Loucy (cell line): ENCODE measurements around the gene FTCDNL1.

Experiments
- H2AFZ ChIP-seq: fragments of 200-600 bp; sonication (generic); 2 replicates; pipeline ENCODE4 v1.6.0; 2016; ENCODE audit warnings: antibody characterized with exemption, mild to moderate bottlenecking, low read length, moderate library complexity
- H3F3A ChIP-seq: fragments of 200-600 bp; 2 replicates; pipeline ENCODE4 v1.6.0; 2016; ENCODE audit warnings: antibody characterized with exemption, low read depth, mild to moderate bottlenecking
- H3K27me3 ChIP-seq: fragments of 200-600 bp; sonication (generic); 2 replicates; pipeline ENCODE4 v1.6.1; 2014; ENCODE audit warnings: low read length, mild to moderate bottlenecking; ENCODE audit not compliant: insufficient read depth, poor library complexity, severe bottlenecking
- H3K36me3 ChIP-seq: fragments of 200-600 bp; sonication (generic); 2 replicates; pipeline ENCODE4 v1.6.1; 2016; ENCODE audit warnings: low read length; ENCODE audit not compliant: insufficient read depth
- H3K4me1 ChIP-seq: fragments of 200-600 bp; sonication (generic); 2 replicates; pipeline ENCODE4 v1.5.1; 2014; ENCODE audit warnings: low read length, mild to moderate bottlenecking; ENCODE audit not compliant: insufficient read depth, poor library complexity, severe bottlenecking
- H3K4me2 ChIP-seq: fragments of 200-600 bp; sonication (generic); 2 replicates; pipeline ENCODE4 v1.6.0; 2014; ENCODE audit warnings: antibody characterized with exemption, low read length, low read depth, mild to moderate bottlenecking; ENCODE audit not compliant: poor library complexity, severe bottlenecking
- H3K4me3 ChIP-seq: fragments of 200-600 bp; sonication (generic); 2 replicates; pipeline ENCODE4 v1.5.1; 2014; ENCODE audit warnings: low read length, mild to moderate bottlenecking, mixed read lengths; ENCODE audit not compliant: poor library complexity, severe bottlenecking
- H3K79me2 ChIP-seq: fragments of 200-600 bp; sonication (generic); 2 replicates; pipeline ENCODE4 v1.6.1; 2014; ENCODE audit warnings: low read length; ENCODE audit not compliant: insufficient read depth
- H3K9ac ChIP-seq: fragments of 200-600 bp; sonication (generic); 2 replicates; pipeline ENCODE4 v1.6.0; 2014; ENCODE audit warnings: mild to moderate bottlenecking, low read depth, low read length, moderate library complexity; ENCODE audit not compliant: poor library complexity, severe bottlenecking
- H3K9me2 ChIP-seq: fragments of 200-600 bp; sonication (generic); replicated peaks from 2 replicates; pipeline ENCODE4 v1.6.1; 2016; ENCODE audit warnings: low read depth, low read length, mixed read lengths
- H3K9me3 ChIP-seq: fragments of 200-600 bp; sonication (generic); 2 replicates; pipeline ENCODE4 v1.6.1; 2014; ENCODE audit warnings: mild to moderate bottlenecking, antibody characterized with exemption, low read length, low read depth; ENCODE audit not compliant: insufficient read depth
- H4K20me1 ChIP-seq: fragments of 200-600 bp; sonication (generic); 2 replicates; pipeline ENCODE4 v1.6.0; 2014; ENCODE audit warnings: antibody characterized with exemption, low read length, mild to moderate bottlenecking; ENCODE audit not compliant: insufficient read depth, poor library complexity, severe bottlenecking
- CTCF ChIP-seq: fragments of 200-600 bp; sonication (generic); conservative IDR thresholded peaks from 2 replicates; pipeline ENCODE4 v1.5.1; 2014; ENCODE audit warnings: mild to moderate bottlenecking, antibody characterized with exemption, low read length
- EZH2phosphoT487 ChIP-seq: fragments of 200-600 bp; IDR thresholded peaks from 2 replicates; pipeline ENCODE4 v1.6.1; 2018; ENCODE audit warnings: antibody characterized with exemption, mild to moderate bottlenecking, moderate library complexity, borderline replicate concordance

Gene FTCDNL1

GRCh38 chr2:199798831-199799580 is 52.0 kb downstream of the FTCDNL1 start:
- no peaks in the 10 kb centered on the region for H3K4me1 ChIP-seq
- no peaks in the 10 kb centered on the region for H4K20me1 ChIP-seq
- no peak overlapping the region for H3K4me3 ChIP-seq
- H3K9ac ChIP-seq: no peak overlapping the region
- H2AFZ ChIP-seq: no peak overlapping the region
- H3K9me2 ChIP-seq: no peaks in the 10 kb centered on the region
- H3F3A ChIP-seq: no peaks in the 10 kb centered on the region
- TF ChIP-seq EZH2phosphoT487: no peak
- TF ChIP-seq CTCF: no peak
- H3K36me3 ChIP-seq: no peaks in the 10 kb centered on the region
- no peaks in the 10 kb centered on the region for H3K79me2 ChIP-seq
- no peaks in the 10 kb centered on the region for H3K9me3 ChIP-seq
- H3K27me3 ChIP-seq: no peaks in the 10 kb centered on the region
- no peak overlapping the region for H3K4me2 ChIP-seq

- no peaks in the 10 kb centered on the region for H3K4me1 ChIP-seq
- H3K4me2 ChIP-seq: no peak overlapping the region
- no peak for TF ChIP-seq EZH2phosphoT487
- TF ChIP-seq CTCF: no peak
- no peak overlapping the region for H2AFZ ChIP-seq
- no peaks in the 10 kb centered on the region for H3F3A ChIP-seq
- H3K27me3 ChIP-seq: no peaks in the 10 kb centered on the region
- no peaks in the 10 kb centered on the region for H3K79me2 ChIP-seq
- no peaks in the 10 kb centered on the region for H4K20me1 ChIP-seq
- H3K9ac ChIP-seq: no peak overlapping the region
- no peaks in the 10 kb centered on the region for H3K9me2 ChIP-seq
- H3K9me3 ChIP-seq: no peaks in the 10 kb centered on the region
- no peaks in the 10 kb centered on the region for H3K36me3 ChIP-seq
- H3K4me3 ChIP-seq: no peak overlapping the region
These were observed 53.3 kb downstream of the FTCDNL1 start for GRCh38 chr2:199797431-199798403.

GRCh38 chr2:199792381-199792780 is 58.6 kb downstream of the FTCDNL1 start:
- H2AFZ ChIP-seq: no peak overlapping the region
- H3K36me3 ChIP-seq: no peaks in the 10 kb centered on the region
- H3K9ac ChIP-seq: no peak overlapping the region
- H3K4me3 ChIP-seq: no peak overlapping the region
- H3K27me3 ChIP-seq: no peaks in the 10 kb centered on the region
- H3K79me2 ChIP-seq: no peaks in the 10 kb centered on the region
- TF ChIP-seq EZH2phosphoT487 (no peak), CTCF (no peak)
- no peaks in the 10 kb centered on the region for H3K4me1 ChIP-seq
- no peaks in the 10 kb centered on the region for H3K9me2 ChIP-seq
- H3F3A ChIP-seq: no peaks in the 10 kb centered on the region
- no peak overlapping the region for H3K4me2 ChIP-seq
- no peaks in the 10 kb centered on the region for H4K20me1 ChIP-seq
- no peaks in the 10 kb centered on the region for H3K9me3 ChIP-seq
